Measurements from ENCODE around the gene ARHGAP24.

DNA sequence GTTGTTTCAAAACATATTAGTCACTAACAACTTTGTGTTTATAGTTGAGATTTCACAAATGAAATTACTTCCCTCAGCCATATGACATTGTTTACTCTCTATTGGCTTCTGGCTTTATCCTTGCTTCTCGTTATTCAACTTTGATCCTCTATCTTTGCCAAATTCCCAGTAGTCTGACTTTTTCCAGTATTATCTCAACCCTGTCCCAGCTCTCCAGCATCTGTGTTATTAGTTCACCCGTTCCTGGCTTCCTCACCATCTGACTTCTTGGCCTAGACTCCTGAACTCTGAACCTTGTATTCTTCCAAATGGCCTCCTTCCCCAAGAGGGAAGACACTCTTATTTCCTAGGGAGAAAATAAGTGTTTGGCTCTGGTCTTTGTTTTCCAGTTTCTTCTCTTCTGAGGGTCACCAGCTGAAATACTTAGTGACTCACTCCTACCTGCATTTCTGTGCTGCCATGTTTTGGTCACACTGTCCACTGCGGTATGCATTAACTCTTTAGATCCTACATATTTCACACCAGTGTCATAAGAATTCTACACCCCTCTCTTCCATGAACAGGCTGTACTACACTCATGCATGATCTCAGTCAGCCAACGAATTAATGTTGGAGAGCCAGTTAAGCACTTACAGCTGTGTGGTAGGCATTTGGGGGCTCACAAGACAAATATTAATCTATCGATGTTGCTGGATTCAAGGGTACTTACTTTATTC, 17.0 kb upstream of the ARHGAP24 start:
- TF ChIP-seq CTCF (conservative IDR thresholded peaks at IDR 0.05 in 1 of 2, IDR thresholded peaks at IDR 0.05 in 1 of 2; ENCODE audit: low read depth in 1 of 2, low read length in 2 of 2) (no peak), EZH2 (IDR thresholded peaks at IDR 0.05; ENCODE audit: low read length, missing control alignments) (no peak)
